DMS114 treated with DMSO at 0.1 percent for 48 hours (cell line): ENCODE data around the gene CDHR3.
"Not testable (repeated sequence)": the region's sequence is repeated elsewhere in the genome, so short reads cannot be mapped to it uniquely, and the experiment has no call there.

Source experiments
- DNase-seq: peaks from one replicate; lab custom pipeline; 2025; ENCODE audit not compliant: unreplicated experiment; lab: John Stamatoyannopoulos, UW

The CDHR3 gene

GRCh38 chr7:105955651-105956466 lies 7.2 kb upstream of the CDHR3 start:
- not testable (repeated sequence) for DNase-seq

GRCh38 chr7:105958012-105958411 lies 5.1 kb upstream of the CDHR3 start:
- no peak for DNase-seq

GRCh38 chr7:105962353-105962752 lies 711 bp upstream of the CDHR3 start:
- no peak for DNase-seq

GRCh38 chr7:105971845-105972244 lies 8.8 kb downstream of the CDHR3 start:
- DNase-seq, result no peak

GRCh38 chr7:105972276-105972675 lies 9.2 kb downstream of the CDHR3 start:
- DNase-seq, result no peak

- DNase-seq, result no peak
Measured at GRCh38 chr7:105974471-105974870, 11.4 kb downstream of the CDHR3 start.

GRCh38 chr7:105975770-105976417 lies 12.8 kb downstream of the CDHR3 start:
- DNase-seq, result no peak

GRCh38 chr7:105976868-105977267 lies 13.8 kb downstream of the CDHR3 start:
- no peak for DNase-seq

- DNase-seq, result no peak
Measured at GRCh38 chr7:105978035-105978434, 15.0 kb downstream of the CDHR3 start.

- DNase-seq, result no peak
Measured at GRCh38 chr7:105978974-105979373, 15.9 kb downstream of the CDHR3 start.

- DNase-seq, result no peak
Measured at GRCh38 chr7:105979405-105979804, 16.3 kb downstream of the CDHR3 start.

- DNase-seq, result no peak
Measured at GRCh38 chr7:105980645-105981396, 17.8 kb downstream of the CDHR3 start.

- no peak for DNase-seq
Measured at GRCh38 chr7:105982388-105982787, 19.3 kb downstream of the CDHR3 start.

- DNase-seq, result not testable (repeated sequence)
Measured at GRCh38 chr7:105984808-105985207, 21.7 kb downstream of the CDHR3 start.

- DNase-seq, result no peak
Measured at GRCh38 chr7:105985229-105985628, 22.2 kb downstream of the CDHR3 start.

GRCh38 chr7:105985672-105986215 lies 22.7 kb downstream of the CDHR3 start:
- DNase-seq, result no peak

- no peak for DNase-seq
Measured at GRCh38 chr7:105987046-105987445, 24.0 kb downstream of the CDHR3 start.

GRCh38 chr7:105988276-105988675 lies 25.2 kb downstream of the CDHR3 start:
- no peak for DNase-seq

- no peak for DNase-seq
Measured at GRCh38 chr7:105989191-105989590, 26.1 kb downstream of the CDHR3 start.

- no peak for DNase-seq
Measured at GRCh38 chr7:105989686-105990085, 26.6 kb downstream of the CDHR3 start.

- DNase-seq, result no peak
Measured at GRCh38 chr7:105990141-105990540, 27.1 kb downstream of the CDHR3 start.
